Activated CD4-positive, alpha-beta memory T cell treated with anti-CD3 and anti-CD28 coated beads for 36 hours (primary cell): ENCODE data around the gene ACD. TPM values are rescaled to one million over a fixed set of nuclear protein-coding genes. Genes with fewer than 3 reads are reported as not detected.
A peak's percentile ranks its signal among the peaks of the same experiment; 100 is the strongest.

Experiments used
- CTCF ChIA-PET: fragments of 350-600 bp; sonication (Branson Sonifier 250); formaldehyde crosslinking; loops from one replicate; lab custom pipeline; 2021; ENCODE audit warnings: antibody characterized with exemption, inconsistent platforms; lab: Charles Lee
- POLR2A ChIA-PET: fragments of 350-600 bp; sonication (Branson Sonifier 250); formaldehyde crosslinking; loops from one replicate; lab custom pipeline; 2021; ENCODE audit warnings: antibody characterized with exemption; lab: Charles Lee
- DNase-seq: peaks from one replicate; pipeline ENCODE4 v3.0.0-alpha.2; 2020
- H3K27ac Mint-ChIP-seq: one replicate; pipeline ENCODE4 v1.8.0; 2021; ENCODE audit warnings: mixed read lengths
- H3K27me3 Mint-ChIP-seq: one replicate; pipeline ENCODE4 v1.8.0; 2021; ENCODE audit warnings: mixed read lengths
- H3K36me3 Mint-ChIP-seq: one replicate; pipeline ENCODE4 v1.8.0; 2021; ENCODE audit warnings: mixed read lengths
- H3K4me1 Mint-ChIP-seq: one replicate; pipeline ENCODE4 v1.8.0; 2021; ENCODE audit warnings: low read depth, mixed read lengths
- H3K4me3 Mint-ChIP-seq: one replicate; pipeline ENCODE4 v1.8.0; 2021; ENCODE audit warnings: mild to moderate bottlenecking, mixed read lengths
- H3K9me3 Mint-ChIP-seq: one replicate; pipeline ENCODE4 v1.8.0; 2021; ENCODE audit warnings: mixed read lengths
- intact Hi-C: fragments of 100-400 bp; cut with micrococcal nuclease; formaldehyde crosslinking; loops from one replicate; pipeline ENCODE4 v1.15.1; 2023
- total RNA-seq, 2 experiments: library from RNA; stranded (reverse); gene quantifications; one replicate each; pipeline ENCODE4 v1.2.3, GENCODE V29; 2021

Gene ACD
- total RNA-seq, 2 experiments from 2014 or later: 63.0 to 63.9 TPM

- ChIA-PET POLR2A (interaction anchor here (0.6 to 2.9 kb wide), 9 partner anchors 13 to 124 kb away, joined by 3 to 23 read pairs (median 8); partner anchors contain the start of genes ACD, CTCF and GFOD2), CTCF (interaction anchor here (0.6 to 10.7 kb wide), 34 partner anchors 12 to 238 kb away, joined by 3 to 243 read pairs (median 5); partner anchors contain the start of genes ACD, ATP6V0D1, C16orf86 and CTCF)
- DNase-seq: peak; percentile 34
- intact Hi-C loops: loop anchor here (1.0 kb wide), 2 partner anchors 82 to 124 kb away; no protein-coding TSS in a partner anchor
- Mint-ChIP-seq H3K27me3 (no peaks in the 10 kb centered on the region), H3K9me3 (no peaks in the 10 kb centered on the region), H3K27ac (peak overlapping the region; percentile 83), H3K36me3 (peaks cover 11% of the 10 kb centered on the region), H3K4me3 (peak overlapping the region; percentile 83), H3K4me1 (peaks cover 16% of the 10 kb centered on the region)
These were observed 14.5 kb downstream of the ACD start for GRCh38 chr16:67645397-67646121.

GRCh38 chr16:67644038-67644437, 16.0 kb downstream of the ACD start:
- DNase-seq: no peak
- Mint-ChIP-seq H3K27ac (peak overlapping the region; percentile 81), H3K27me3 (no peaks in the 10 kb centered on the region), H3K4me1 (peaks cover 13% of the 10 kb centered on the region), H3K36me3 (peaks cover 7% of the 10 kb centered on the region), H3K4me3 (peak overlapping the region; percentile 32), H3K9me3 (no peaks in the 10 kb centered on the region)
- CTCF ChIA-PET: interaction anchor here (0.6 to 10.7 kb wide), 22 partner anchors 15 to 223 kb away, joined by 3 to 243 read pairs (median 6); partner anchors contain the start of genes ACD, ATP6V0D1, C16orf86 and CTCF
- intact Hi-C loops: loop anchor here (1.0 kb wide), 1 partner anchor 97 kb away; no protein-coding TSS in a partner anchor
- POLR2A ChIA-PET: interaction anchor here (0.9 to 2.9 kb wide), 8 partner anchors 9 to 123 kb away, joined by 4 to 23 read pairs (median 6); partner anchors contain the start of genes ACD and CTCF

- Mint-ChIP-seq H3K27ac (no peak overlapping the region), H3K36me3 (peaks cover 12% of the 10 kb centered on the region)
- intact Hi-C loops: no loop called here
These were observed 18.0 kb downstream of the ACD start for GRCh38 chr16:67641779-67642708.

GRCh38 chr16:67637625-67638024, 22.4 kb downstream of the ACD start:
- no peak overlapping the region for H3K4me3 Mint-ChIP-seq
- no peaks in the 10 kb centered on the region for H3K9me3 Mint-ChIP-seq
- DNase-seq: no peak
- no peak overlapping the region for H3K27ac Mint-ChIP-seq
- POLR2A ChIA-PET: no interaction called here
- CTCF ChIA-PET: interaction anchor here (3.5 to 10.7 kb wide), 2 partner anchors 92 to 117 kb away, joined by 16 to 243 read pairs; no protein-coding TSS in a partner anchor
- intact Hi-C loops: no loop called here
- H3K36me3 Mint-ChIP-seq: peaks cover 13% of the 10 kb centered on the region
- no peaks in the 10 kb centered on the region for H3K4me1 Mint-ChIP-seq
- H3K27me3 Mint-ChIP-seq: no peaks in the 10 kb centered on the region

More at GRCh38 chr16:67641779-67642708, 18.0 kb downstream of the ACD start:
- H3K9me3 Mint-ChIP-seq: no peaks in the 10 kb centered on the region
- no peak overlapping the region for H3K4me3 Mint-ChIP-seq
- CTCF ChIA-PET: interaction anchor here (0.7 to 10.7 kb wide), 4 partner anchors 25 to 121 kb away, joined by 3 to 243 read pairs (median 87); partner anchors contain the start of gene CTCF
- POLR2A ChIA-PET: interaction anchor here (0.8 to 1.1 kb wide), 2 partner anchors 81 to 86 kb away, joined by 3 read pairs; no protein-coding TSS in a partner anchor
- H3K4me1 Mint-ChIP-seq: peaks cover 11% of the 10 kb centered on the region
- H3K27me3 Mint-ChIP-seq: no peaks in the 10 kb centered on the region
- no peak for DNase-seq

GRCh38 chr16:67636713-67637112, 23.3 kb downstream of the ACD start:
- H3K4me1 Mint-ChIP-seq: no peaks in the 10 kb centered on the region
- H3K27ac Mint-ChIP-seq: no peak overlapping the region
- H3K4me3 Mint-ChIP-seq: no peak overlapping the region
- intact Hi-C loops: no loop called here
- DNase-seq: no peak
- ChIA-PET POLR2A (no interaction called here), CTCF (no interaction called here)
- H3K36me3 Mint-ChIP-seq: peaks cover 18% of the 10 kb centered on the region
- H3K9me3 Mint-ChIP-seq: no peaks in the 10 kb centered on the region
- H3K27me3 Mint-ChIP-seq: no peaks in the 10 kb centered on the region

- intact Hi-C loops: no loop called here
- Mint-ChIP-seq H3K4me3 (no peak overlapping the region), H3K4me1 (no peaks in the 10 kb centered on the region), H3K27ac (no peak overlapping the region), H3K9me3 (no peaks in the 10 kb centered on the region), H3K36me3 (peaks cover 29% of the 10 kb centered on the region), H3K27me3 (no peaks in the 10 kb centered on the region)
- DNase-seq: no peak
- POLR2A ChIA-PET: interaction anchor here (0.6 kb wide), 1 partner anchor 151 kb away, joined by 3 read pairs; no protein-coding TSS in a partner anchor
- CTCF ChIA-PET: interaction anchor here (1.5 to 4.7 kb wide), 3 partner anchors 69 to 112 kb away, joined by 5 to 17 read pairs (median 10); no protein-coding TSS in a partner anchor
These were observed 27.5 kb downstream of the ACD start for GRCh38 chr16:67632415-67633172.

- ChIA-PET POLR2A (no interaction called here), CTCF (interaction anchor here (2.5 to 2.8 kb wide), 2 partner anchors 81 to 107 kb away, joined by 7 to 10 read pairs; no protein-coding TSS in a partner anchor)
- H3K27me3 Mint-ChIP-seq: no peaks in the 10 kb centered on the region
- no peaks in the 10 kb centered on the region for H3K4me1 Mint-ChIP-seq
- H3K27ac Mint-ChIP-seq: no peak overlapping the region
- no peaks in the 10 kb centered on the region for H3K9me3 Mint-ChIP-seq
- H3K36me3 Mint-ChIP-seq: peaks cover 40% of the 10 kb centered on the region
- no peak for DNase-seq
- intact Hi-C loops: no loop called here
- H3K4me3 Mint-ChIP-seq: no peak overlapping the region
These were observed 31.8 kb downstream of the ACD start for GRCh38 chr16:67628216-67628615.

GRCh38 chr16:67613808-67614207, 46.3 kb downstream of the ACD start:
- H3K36me3 Mint-ChIP-seq: peaks cover 19% of the 10 kb centered on the region
- no peak overlapping the region for H3K4me3 Mint-ChIP-seq
- H3K27me3 Mint-ChIP-seq: no peaks in the 10 kb centered on the region
- intact Hi-C loops: no loop called here
- no peak overlapping the region for H3K27ac Mint-ChIP-seq
- peaks cover 5% of the 10 kb centered on the region for H3K4me1 Mint-ChIP-seq
- CTCF ChIA-PET: interaction anchor here (1.3 to 1.5 kb wide), 2 partner anchors 67 to 100 kb away, joined by 4 to 6 read pairs; no protein-coding TSS in a partner anchor
- POLR2A ChIA-PET: no interaction called here
- H3K9me3 Mint-ChIP-seq: no peaks in the 10 kb centered on the region
- DNase-seq: peak; percentile 30

GRCh38 chr16:67608364-67608763, 51.7 kb downstream of the ACD start:
- intact Hi-C loops: loop anchor here (1.0 kb wide), 1 partner anchor 46 kb away; the partner anchor contains the start of gene CTCF
- CTCF ChIA-PET: no interaction called here

More at GRCh38 chr16:67608364-67608763, 51.7 kb downstream of the ACD start:
- Mint-ChIP-seq H3K4me3 (no peak overlapping the region), H3K27ac (peak overlapping the region; percentile 63), H3K4me1 (peaks cover 23% of the 10 kb centered on the region), H3K9me3 (no peaks in the 10 kb centered on the region), H3K27me3 (no peaks in the 10 kb centered on the region), H3K36me3 (peaks cover 12% of the 10 kb centered on the region)
- POLR2A ChIA-PET: no interaction called here
- no peak for DNase-seq
